GM19035 (cell line): ENCODE measurements around the gene ATP8B3.

Experiments used
- ATAC-seq: cut with Tn5 transposase; IDR thresholded peaks from one replicate; pipeline ENCODE4 v1.9.1; 2021; ENCODE audit not compliant: unreplicated experiment

The ATP8B3 gene

DNA sequence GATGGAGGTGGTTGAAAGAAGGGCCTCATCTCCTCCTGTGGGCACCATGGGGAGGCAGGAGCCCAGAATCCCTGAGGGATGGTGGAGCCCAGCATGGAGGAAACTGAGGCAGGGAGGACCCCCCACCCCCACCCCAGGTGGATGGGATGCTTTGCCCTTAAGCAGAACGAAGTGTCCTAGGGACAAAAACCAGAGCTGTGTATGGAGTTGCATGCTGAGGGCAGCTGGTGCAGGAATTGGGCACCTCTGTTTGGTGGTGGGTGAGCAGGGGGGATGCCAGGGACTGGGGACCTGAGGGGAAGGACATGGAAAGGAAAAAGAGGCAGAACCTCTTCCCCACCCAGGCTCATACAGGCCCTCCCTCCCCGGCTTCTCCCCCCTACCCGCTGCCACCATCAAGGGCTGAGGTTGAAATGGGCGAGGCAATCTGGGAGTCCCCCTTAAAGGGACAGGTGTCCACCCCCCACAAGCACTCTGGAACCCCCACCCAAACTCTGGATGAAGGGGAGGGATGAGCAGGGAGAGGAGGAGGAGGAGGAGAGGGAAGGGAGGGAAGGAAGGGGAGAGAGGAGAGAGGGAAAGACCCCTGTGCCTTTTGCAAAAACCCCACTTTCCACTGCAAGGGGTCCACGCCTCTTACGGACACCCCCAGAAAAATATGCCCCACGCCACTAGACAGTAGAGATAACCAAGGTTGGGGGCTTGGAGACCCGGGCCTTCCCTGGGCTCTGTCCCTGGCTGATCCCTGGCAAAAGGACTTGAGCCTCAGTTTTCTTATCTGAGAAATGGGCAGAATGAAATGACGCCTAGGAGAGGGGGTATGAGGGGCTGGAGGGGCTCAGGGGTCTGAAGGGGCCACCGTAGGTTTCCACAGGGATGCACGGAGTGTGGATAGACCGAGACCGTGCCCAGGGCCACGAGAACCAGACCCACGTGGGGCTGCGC is 52.8 kb downstream of the ATP8B3 start:
- no peak for ATAC-seq

DNA sequence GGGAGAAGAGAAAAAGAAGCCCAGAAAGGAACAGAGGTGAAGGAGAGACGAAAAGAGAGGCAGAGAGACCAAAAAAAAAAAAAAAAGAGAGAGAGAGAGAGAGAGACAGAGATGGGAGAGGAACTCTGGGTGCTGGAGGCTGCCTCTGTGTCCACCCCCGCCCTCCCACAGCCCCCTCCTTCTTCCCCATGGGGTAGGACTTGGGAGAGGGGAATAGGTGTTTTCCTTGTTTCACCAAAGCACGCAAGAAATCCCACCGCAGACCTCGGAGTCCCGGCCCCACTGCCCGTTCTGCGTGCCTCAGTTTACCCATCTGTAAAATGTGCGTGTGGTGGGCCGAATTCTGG is 53.9 kb downstream of the ATP8B3 start:
- ATAC-seq = no peak

DNA sequence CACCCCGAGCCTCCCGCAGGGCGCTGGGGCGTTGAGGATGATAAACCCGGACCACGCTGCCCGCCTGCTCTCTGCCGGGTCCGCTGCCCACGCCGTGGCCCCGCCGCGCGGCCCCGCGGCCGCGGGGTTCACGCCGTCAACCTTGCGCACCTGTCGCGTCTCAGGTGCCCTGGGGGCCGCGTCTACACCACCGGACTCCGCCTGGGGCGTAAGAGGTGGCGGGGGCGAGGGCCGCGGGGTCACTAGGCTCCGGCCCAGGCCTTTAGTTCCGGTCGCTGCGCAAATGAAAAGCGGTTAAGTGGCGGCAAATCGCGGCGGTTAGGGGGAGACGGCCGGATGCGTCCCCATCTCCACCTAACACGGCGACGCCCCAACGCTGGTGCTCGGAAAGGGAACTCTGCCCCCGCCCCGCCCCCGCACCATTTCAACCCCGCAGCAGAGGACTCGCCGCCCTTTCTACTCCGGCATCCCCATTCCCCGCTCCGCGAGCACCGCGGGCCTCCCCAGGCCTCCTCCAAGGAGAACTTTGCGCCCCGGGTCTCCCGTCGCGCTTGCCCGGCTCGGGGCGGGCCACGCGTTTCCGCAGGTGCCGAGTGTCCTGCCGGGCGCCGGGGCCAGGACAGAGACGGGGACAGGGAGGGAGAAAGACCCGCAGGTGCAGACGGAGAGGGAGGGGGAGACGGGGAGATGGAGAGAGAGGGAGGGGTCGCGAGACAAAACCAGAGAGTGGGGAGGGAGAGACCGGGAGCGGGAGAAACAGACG is 54.4 kb downstream of the ATP8B3 start:
- ATAC-seq = no peak

DNA sequence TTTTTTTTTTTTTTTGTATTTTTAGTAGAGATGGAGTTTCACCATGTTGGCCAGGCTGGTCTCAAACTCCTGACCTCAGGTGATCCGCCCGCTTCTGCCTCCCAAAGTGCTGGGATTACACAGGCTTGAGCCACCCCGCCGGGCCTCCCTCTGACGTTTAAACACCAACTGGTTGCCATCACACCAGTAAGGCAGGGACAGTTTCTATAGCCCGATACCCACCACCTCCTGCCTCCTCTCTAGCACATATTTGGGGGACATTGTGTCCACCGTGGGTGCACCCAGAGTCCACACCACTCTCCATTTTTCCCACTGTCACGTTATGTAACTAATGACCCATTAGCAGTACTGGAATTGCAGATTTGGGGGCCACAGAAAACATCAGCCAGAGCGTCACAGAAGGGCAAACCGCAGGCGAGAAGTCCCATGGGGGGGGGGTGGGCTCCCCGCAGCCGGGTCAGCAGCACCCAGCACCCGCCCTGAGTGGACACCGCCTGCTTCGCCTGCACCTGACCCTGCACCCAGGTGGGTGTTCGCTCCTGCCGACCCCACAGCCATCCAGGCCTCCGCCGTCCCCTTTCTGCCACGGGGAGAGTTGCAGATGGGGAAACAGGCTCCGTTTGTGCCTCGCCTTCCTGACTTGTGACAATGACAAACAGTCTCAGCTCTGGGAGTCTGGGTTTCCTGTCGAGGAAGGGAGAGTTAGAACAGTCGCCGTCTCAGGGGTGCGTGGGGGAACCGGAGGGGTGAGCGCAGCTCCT is 55.2 kb downstream of the ATP8B3 start:
- no peak for ATAC-seq

DNA sequence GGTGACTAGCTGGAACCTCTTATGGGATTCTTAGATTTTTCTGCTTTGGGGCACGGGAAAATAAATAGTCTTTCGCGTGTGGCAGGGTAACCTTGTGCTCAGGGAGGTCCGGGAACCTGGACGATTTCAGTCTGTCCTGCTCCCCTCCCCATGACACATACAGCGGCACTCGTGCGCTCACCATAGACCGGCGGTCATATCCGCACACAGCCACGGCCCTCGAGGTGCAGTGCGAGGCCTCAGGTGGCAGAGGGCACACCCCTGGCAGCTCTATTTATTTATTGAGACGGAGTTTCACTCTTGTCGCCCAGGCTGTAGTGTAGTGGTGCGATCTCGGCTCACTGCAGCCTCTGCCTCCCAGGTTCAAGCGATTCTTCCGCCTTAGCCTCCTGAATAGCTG is 55.8 kb downstream of the ATP8B3 start:
- no peak for ATAC-seq

DNA sequence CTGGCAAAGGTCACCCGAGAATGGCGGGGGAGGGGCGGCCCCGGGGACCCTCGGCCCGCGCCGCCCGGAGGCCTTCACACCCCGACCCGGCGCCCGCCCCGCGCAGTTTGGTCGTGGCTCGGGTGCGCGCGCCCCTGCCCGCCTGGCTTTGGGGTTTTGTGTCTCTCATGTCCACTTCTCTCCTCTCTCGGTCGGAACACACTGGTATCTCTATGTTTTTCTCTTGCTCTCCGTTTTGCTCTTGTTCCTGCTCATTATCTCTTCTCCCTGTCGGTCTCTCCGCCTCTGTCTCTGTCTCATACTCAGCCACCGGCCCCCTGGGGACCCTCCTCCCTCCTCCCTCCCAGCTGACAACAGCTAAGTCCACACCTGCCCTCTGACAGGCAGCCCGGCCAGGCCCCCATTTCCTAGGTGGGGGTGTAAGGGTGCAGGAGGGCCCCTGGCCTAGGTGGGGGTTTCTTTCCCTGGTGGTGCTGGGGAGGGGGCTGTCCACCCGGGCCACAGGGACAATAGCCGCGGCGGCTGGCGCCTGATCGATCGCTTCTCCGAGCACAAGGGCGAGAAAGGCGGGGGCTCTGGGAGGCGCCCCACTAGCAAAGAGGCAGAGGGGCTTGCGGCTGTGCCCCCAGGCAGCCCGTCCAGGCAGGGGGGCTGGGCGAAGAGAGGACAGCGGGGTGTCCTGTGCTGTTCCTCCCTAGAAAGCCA is 56.5 kb downstream of the ATP8B3 start:
- no peak for ATAC-seq

DNA sequence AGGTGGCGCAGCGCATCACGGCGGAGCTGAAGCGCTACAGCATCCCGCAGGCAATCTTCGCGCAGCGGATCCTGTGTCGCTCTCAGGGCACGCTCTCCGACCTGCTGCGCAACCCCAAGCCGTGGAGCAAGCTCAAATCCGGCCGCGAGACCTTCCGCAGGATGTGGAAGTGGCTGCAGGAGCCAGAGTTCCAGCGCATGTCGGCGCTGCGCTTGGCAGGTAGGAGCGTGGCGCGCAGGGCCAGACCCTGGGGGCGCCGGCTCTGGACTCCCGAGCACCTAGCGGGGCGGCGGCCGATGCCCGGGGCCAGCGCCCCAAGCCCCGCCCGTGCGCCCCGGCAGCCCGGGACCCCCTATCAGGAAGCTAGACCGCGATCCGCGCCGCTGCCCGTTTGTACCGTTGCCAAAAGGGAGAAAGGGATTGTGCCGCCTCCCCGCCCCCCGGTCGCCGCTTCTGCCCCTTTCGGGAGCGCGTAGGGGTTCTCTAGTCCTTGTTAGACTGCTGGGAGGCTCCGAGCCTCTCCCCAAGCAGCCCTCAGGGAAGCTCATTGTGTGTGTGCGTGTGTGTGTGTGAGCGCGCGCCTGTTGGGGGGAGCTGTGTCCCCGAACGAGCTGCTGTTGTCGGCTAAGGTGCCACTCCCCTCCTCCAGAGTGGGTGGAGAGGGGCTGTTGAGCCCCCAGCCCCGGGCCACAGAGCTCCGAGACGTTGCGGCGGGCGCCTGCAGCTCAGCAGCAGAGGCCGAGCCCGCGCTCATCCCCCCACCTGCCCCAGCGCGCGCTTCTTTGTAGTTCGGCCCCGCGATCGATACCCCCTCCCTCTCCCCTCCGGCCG is 57.2 kb downstream of the ATP8B3 start:
- ATAC-seq = no peak

DNA sequence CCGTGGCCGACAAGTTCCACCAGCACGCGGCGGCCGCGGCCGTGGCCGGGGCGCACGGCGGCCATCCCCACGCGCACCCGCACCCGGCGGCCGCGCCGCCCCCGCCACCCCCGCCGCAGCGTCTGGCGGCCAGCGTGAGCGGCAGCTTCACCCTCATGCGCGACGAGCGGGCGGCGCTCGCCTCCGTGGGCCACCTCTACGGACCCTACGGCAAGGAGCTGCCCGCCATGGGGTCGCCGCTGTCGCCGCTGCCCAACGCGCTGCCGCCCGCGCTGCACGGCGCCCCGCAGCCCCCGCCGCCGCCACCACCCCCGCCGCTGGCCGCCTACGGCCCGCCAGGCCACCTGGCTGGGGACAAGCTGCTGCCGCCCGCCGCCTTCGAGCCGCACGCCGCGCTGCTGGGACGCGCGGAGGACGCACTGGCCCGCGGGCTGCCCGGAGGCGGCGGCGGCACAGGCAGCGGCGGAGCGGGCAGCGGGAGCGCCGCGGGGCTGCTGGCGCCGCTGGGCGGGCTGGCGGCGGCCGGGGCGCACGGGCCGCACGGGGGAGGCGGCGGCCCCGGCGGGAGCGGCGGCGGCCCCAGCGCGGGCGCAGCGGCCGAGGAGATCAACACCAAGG is 57.9 kb downstream of the ATP8B3 start:
- ATAC-seq = no peak

DNA sequence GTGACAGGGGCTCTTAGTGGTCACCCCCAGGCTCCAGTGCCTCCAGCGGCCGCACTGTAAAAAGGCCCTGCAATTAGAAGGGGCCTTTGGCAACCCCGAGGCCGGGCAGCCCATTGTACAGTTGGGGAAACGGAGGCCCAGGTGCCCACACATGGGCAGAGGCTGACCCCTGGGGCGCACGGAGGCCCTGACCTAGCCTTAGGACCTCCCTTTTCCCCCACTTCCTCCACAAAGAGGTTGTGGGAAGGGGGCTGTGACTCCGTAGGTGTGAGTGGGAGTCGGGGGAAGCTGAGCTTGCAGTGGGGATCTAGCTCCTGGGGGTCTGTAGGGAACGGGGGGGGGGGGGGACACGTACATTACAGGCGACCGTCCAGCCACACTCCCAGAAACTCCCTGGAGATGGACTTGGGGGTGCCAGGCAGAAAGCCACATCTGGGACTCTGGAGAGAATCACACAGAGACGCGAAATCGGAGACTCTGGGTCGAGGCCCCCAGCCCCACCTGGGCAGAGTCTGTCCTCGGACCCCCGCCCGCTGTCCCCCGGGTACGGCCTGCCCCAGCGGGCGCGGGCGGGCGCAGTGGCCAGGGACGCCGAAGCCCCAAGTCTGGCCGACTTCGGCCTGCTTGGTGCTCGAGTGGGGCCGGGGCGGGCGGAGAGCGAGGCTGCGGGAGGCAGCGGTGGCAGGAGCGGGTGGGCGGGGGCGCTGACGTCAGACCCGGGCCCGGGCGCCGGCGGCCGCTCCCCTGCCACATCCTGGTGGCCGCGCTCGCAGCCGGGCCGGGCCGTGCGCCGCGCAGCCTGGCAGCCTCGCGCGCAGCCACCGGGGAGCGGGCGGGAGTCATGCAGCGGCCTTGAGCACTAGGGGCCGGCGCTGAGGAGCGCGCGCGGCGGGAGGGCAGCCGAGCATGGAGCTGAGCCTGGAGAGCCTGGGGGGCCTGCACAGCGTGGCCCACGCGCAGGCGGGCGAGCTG is 59.0 kb downstream of the ATP8B3 start, which contains the start of gene ONECUT3:
ONECUT3 (plus strand) TSS at position 750 of the 972 bp plus-strand sequence; CDS start at position 907, 157 bp downstream.
- ATAC-seq = no peak

DNA sequence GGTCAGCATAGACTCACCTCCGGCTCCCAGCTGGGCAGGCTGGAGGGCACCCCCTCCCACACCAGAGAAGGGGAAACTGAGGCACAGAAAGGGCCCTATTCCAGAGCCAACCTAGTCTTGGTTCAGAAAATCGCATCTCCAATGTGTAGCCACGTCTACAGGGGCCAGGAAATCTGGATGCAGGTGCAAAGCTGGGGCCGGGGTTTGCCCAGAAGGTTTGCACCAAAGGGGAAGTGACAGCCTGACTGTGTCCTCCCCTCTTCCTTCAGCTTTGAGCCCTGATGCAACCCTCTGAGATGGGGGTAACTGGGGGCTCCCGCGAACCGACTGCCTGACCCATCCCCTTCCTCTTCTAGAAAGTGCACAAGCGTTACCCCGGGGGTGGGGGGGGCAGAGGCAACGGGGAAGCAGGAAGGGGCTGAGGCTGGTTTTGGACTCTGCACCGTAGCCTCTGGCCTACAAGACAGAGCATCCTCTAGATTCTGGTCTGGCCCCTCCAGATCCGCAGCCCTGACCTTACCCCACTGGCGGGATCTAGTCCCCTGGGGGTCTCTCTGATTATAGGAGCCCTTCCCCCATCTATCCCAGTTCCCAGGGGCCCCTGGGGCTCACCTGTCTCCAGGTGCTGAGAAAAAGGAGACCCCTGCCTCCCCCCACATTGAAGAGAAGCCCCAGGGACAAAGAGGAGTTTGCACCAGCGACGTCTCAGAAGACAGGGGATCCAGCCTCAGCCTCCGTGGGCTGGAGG is 59.9 kb downstream of the ATP8B3 start:
- ATAC-seq = no peak

DNA sequence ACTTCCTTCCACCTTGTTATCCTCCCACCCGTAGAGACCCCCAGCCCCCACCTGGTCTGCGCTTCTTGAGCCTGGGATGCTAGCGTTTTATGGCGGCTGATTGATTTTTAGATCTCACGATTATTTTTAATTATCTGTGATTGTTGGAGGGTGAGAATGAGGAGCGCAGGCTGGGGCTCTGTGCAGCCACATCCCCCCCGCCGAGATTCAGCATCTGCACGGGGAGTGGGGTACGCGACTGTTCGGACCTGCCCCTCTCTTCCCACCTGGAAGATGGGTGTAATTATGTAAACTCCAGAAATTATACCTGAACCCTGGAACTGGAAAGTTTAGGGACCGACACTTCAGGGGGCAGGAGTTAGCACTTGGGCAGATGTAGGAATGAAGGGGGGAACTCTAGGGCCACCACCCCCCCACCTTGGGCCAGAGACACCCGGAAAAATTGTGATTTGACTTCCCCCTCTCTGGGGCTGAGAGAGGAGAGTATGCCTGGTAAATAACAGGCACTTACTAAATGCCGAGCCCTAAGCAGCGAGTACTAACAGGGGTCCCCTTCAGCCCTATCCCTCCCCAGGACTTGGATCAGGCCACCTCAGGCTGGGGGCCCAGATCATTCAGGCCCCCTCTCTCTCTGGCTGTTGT is 60.6 kb downstream of the ATP8B3 start:
- no peak for ATAC-seq

DNA sequence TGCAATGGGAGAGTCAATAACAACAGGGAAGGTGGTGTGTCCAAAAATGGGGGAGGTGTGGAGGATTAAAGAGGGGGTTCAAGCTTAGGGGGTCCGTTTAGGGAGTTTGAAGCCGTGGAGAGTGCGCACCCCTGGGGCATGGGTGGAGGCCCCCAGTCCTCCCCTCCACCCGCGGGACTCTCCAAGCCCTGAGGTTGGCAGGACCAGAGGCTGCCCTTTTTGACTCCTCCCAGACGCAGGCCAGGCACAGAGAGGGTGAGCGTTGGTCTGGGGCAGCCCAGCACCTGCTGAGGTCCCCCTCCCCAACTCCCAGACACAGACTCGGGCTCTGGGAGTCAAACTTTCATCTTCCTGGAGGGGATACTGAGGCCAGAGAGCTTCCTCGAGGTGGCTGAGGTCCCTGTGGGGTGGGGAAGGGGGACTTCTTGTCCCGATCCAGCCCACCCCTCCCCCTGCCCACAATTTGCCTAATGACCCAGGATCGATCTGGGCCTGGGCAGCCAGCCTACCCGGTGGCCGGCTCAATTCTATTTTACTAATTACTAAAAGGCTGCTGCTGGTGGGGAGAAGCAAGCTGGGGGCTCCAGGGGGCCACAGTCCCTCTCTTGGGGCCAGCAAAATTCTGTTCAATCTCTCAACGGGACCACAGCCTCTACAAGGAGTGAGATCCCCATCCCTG is 61.6 kb downstream of the ATP8B3 start:
- no peak for ATAC-seq

DNA sequence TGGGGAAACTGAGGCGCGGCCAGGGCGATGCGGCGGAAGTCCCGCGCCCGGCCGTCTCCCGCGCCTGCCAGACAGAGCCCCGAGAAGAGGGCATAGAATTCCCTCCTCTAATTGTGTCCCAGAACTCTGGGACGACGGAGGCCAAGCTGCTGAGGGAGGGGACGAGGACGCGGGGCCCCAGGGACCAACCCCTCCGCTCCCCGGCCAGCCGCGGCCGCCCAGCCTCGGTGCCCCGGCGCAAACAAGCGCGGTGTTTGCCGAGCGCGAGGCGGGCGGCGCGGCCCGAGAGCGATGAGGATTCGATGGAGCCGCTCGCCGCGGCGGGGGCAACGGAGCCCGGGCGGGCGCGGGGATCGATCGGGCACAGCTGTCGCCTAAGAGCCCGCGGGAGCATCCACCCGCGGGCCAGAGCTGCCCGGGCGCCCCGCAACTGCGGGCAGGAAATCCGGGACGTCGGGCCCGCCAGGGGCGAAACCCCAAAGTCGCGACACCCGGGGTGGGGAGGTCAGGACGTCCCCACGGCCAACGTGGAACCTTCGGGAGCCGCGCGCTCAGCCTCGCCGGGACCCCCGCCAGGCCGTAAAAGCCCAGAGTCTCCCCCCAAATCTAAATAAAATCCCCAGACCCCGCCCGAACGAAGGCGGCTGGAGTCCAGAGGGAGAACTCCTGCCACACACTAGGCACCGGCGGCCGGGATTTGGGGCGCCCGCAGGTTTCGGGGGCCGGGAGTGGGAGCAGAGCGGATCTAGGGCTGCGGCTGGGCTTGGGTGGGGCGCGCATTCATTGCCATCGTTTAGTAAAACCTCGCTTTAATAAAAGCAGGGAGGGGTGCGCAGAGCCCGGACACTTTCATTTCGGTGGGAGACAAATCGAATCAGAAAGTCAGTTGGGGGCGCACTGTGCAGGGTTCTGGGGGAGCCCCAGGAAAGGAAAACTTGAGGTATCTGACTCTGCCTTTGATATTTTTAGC is 62.4 kb downstream of the ATP8B3 start:
- ATAC-seq = no peak

DNA sequence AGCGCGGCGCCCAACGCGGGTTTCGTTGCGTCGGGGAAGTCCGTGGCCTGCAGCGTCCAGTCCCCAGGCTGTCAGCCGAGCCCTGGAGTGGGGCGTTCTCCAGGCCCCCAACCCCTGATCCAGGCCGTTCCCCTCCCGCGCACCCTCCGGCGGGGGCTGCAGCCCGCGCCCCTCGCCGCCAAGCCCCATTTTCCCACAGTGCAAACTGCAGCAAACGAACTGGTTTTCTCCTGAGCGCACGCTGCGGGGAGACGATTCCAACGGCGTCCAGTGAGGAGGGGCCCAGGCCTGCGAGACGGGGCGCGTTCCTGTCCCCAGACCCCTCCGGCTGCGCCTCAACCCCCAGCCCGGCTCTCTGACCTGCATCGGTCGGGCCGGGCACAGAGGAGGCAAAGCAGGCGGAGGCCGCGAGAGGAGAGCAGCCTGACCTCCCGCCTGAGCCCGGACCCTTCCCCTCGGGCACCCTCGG is 63.2 kb downstream of the ATP8B3 start:
- no peak for ATAC-seq
